ENCODE measurements around the gene ADAMTS6. TPM values are rescaled to one million over a fixed set of nuclear protein-coding genes. Genes with fewer than 3 reads are reported as not detected.

Gene ADAMTS6
- total RNA-seq, 6 donors from 2014 or later = 2.2 to 19.4 (median 6.5) TPM

DNA sequence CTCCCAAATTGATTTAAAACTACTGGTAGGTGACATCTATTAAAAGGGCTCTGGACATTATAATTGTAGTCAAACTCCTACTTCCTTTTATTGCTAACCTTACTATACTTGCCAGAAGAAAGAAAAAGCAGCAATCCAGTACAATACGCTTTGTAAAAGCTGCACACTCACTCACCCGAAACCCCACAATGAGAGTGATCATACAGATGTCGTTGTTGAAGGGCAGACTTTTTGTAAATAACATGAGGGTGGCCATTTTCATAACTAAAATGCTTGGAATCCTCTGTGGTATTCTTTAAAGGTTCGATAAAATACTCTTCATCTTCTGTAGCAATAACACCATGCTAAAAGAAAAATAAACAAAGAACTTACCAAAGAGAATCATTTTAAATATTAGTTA lies 21.7 kb downstream of the ADAMTS6 start:
- Histone ChIP-seq H3K27ac (no peak overlapping the region), H3K27me3 (no peaks in the 10 kb centered on the region), H3K4me1 (no peaks in the 10 kb centered on the region), H3K4me3 (no peak overlapping the region), H3K36me3 (no peaks in the 10 kb centered on the region), H3K9me3 (no peaks in the 10 kb centered on the region)
- DNase-seq (no peak), ATAC-seq (ENCODE audit: low FRiP score in 2 of 2) (no peak)
- TF ChIP-seq POLR2AphosphoS5 (IDR thresholded peaks at IDR 0.05) = no peak
- TF ChIP-seq, protein P1, sequence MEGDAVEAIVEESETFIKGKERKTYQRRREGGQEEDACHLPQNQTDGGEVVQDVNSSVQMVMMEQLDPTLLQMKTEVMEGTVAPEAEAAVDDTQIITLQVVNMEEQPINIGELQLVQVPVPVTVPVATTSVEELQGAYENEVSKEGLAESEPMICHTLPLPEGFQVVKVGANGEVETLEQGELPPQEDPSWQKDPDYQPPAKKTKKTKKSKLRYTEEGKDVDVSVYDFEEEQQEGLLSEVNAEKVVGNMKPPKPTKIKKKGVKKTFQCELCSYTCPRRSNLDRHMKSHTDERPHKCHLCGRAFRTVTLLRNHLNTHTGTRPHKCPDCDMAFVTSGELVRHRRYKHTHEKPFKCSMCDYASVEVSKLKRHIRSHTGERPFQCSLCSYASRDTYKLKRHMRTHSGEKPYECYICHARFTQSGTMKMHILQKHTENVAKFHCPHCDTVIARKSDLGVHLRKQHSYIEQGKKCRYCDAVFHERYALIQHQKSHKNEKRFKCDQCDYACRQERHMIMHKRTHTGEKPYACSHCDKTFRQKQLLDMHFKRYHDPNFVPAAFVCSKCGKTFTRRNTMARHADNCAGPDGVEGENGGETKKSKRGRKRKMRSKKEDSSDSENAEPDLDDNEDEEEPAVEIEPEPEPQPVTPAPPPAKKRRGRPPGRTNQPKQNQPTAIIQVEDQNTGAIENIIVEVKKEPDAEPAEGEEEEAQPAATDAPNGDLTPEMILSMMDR (IDR thresholded peaks at IDR 0.05) = no peak
- 74 to 90% methylated on average over 4 of the region's 4 CpGs for WGBS, 2 donors

DNA sequence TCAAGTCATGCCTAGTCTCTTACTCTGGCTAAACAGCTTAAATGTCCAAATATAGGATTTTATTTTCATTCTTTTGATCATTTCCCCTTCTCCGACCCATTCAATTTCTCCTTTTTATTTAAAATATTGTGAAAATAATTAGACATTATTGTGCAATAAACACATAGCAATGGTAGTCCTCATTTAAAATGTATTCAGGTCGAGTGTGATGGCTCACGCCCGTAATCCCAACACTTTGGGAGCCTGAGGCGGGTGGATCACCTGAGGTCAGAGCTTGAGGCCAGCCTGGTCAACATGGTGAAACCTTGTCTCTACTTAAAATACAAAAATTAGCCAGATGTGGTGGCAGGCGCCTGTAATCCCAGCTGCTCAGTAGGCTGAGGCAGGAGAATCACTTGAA lies 26.7 kb downstream of the ADAMTS6 start:
- TF ChIP-seq POLR2A (IDR thresholded peaks at IDR 0.05) (no peak), POLR2AphosphoS5 (IDR thresholded peaks at IDR 0.05) (no peak)
- TF ChIP-seq, protein P1 (IDR thresholded peaks at IDR 0.05) = no peak
- no peak for ATAC-seq (ENCODE audit: low FRiP score in 2 of 2)
- Histone ChIP-seq H3K9me3 (no peaks in the 10 kb centered on the region), H3K4me1 (no peaks in the 10 kb centered on the region), H3K36me3 (no peaks in the 10 kb centered on the region), H3K4me3 (no peak overlapping the region), H3K27ac (no peak overlapping the region), H3K27me3 (no peaks in the 10 kb centered on the region)
- WGBS, 2 donors = 85 to 96% methylated on average over 6 of the region's 6 CpGs
- DNase-seq = no peak

DNA sequence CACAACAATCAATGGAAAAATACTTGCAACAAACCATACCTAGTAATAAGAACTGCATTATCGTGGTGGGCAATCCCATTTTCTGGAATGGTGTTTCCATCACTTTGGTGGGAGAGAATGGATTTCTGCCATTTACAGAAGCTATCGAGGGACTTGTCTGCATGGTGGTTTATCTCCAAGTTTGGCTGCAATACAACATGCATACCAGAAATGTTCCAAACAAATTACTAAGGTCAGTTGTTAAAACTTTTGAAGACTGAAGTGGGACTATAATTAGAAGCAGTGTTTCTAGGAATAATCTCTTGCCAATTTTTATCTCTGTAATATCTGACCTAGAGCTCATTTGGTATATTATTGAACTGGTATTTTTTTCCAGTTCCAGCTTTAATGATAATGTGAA lies 30.3 kb downstream of the ADAMTS6 start:
- H3K4me3 ChIP-seq = no peak overlapping the region
- no peak for TF ChIP-seq POLR2A (IDR thresholded peaks at IDR 0.05)
- TF ChIP-seq POLR2AphosphoS5 (IDR thresholded peaks at IDR 0.05) = no peak
- TF ChIP-seq EP300 (IDR thresholded peaks at IDR 0.05) = no peak
- TF ChIP-seq, protein P1 (IDR thresholded peaks at IDR 0.05) = no peak
- H3K27me3 ChIP-seq = no peaks in the 10 kb centered on the region
- no peak for DNase-seq
- no peaks in the 10 kb centered on the region for H3K4me1 ChIP-seq
- H3K36me3 ChIP-seq = no peaks in the 10 kb centered on the region
- no peak overlapping the region for H3K27ac ChIP-seq
- no peaks in the 10 kb centered on the region for H3K9me3 ChIP-seq
- 68 to 78% methylated on average over 2 of the region's 2 CpGs for WGBS, 2 donors
- ATAC-seq (ENCODE audit: low FRiP score in 2 of 2) = no peak

DNA sequence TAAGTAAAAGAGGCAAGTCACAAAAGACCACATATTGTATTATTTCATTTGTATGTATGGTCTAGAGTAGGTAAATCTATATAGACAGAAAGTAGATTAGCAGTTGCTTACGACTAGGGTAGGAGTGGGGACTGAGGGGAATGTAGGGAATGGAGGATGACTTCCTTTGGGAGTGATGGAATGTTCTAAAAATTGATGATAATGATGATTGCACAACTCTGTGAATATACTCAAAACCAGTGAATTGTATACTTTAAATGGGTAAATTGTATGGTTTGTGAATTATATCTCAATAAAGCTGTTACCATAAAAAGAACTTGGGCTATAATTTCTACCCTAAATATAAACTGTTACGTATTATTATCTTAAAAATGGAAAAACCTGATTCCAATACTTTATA lies 35.0 kb downstream of the ADAMTS6 start:
- no peaks in the 10 kb centered on the region for H3K4me1 ChIP-seq
- ATAC-seq (ENCODE audit: low FRiP score in 2 of 2) (no peak), DNase-seq (no peak)
- no peaks in the 10 kb centered on the region for H3K27me3 ChIP-seq
- H3K27ac ChIP-seq = no peak overlapping the region
- no peaks in the 10 kb centered on the region for H3K9me3 ChIP-seq
- TF ChIP-seq POLR2A (IDR thresholded peaks at IDR 0.05) = no peak
- TF ChIP-seq, protein P1 (IDR thresholded peaks at IDR 0.05) = no peak
- no peak for TF ChIP-seq EP300 (IDR thresholded peaks at IDR 0.05)
- no peaks in the 10 kb centered on the region for H3K36me3 ChIP-seq
- no peak overlapping the region for H3K4me3 ChIP-seq
- 83 to 88% methylated on average over 2 of the region's 2 CpGs for WGBS, 2 donors

DNA sequence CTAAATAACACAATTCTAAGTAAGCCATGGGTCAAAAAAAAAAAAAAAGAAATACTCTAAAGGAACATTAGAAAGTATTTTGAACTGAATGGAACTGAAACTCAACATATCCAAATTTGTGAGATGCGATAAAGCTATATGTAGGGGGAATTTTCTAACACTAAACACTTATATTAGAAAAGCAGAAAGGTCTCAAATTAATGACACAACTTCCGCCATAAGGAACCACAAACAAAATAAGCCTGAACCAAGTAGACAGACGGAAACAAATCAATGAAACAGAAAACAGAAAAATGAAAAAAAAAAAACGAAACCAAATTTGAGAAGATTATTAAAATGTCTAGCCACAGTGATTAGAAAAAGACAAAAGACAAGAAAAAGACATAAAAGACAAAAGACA lies 39.9 kb downstream of the ADAMTS6 start:
- no peaks in the 10 kb centered on the region for H3K36me3 ChIP-seq
- H3K27me3 ChIP-seq = no peaks in the 10 kb centered on the region
- no peaks in the 10 kb centered on the region for H3K4me1 ChIP-seq
- H3K4me3 ChIP-seq = no peak overlapping the region
- H3K9me3 ChIP-seq = no peaks in the 10 kb centered on the region
- TF ChIP-seq POLR2A (IDR thresholded peaks at IDR 0.05) = no peak
- no peak for TF ChIP-seq EP300 (IDR thresholded peaks at IDR 0.05)
- TF ChIP-seq, protein P1 (IDR thresholded peaks at IDR 0.05) = no peak
- TF ChIP-seq POLR2AphosphoS5 (IDR thresholded peaks at IDR 0.05) = no peak
- ATAC-seq (ENCODE audit: low FRiP score in 2 of 2) (no peak), DNase-seq (no peak)
- no peak overlapping the region for H3K27ac ChIP-seq
- WGBS, 2 donors = 88 to 91% methylated on average over 4 of the region's 4 CpGs

Data from upper lobe of left lung (tissue), 6 donors.